Right lobe of liver (tissue), 4 donors: ENCODE data around the gene C6.

Experiments used
- CTCF ChIP-seq, 4 donors: fragments of 200-600 bp in 3 of 4; fragments of 450-650 bp in 1 of 4; IDR thresholded peaks; one replicate each; pipeline versions ENCODE4 v1.5.1 to v1.8.0; 2016 to 2022; ENCODE audit warnings: antibody characterized with exemption in 4 of 4, mild to moderate bottlenecking in 2 of 4
- POLR2A ChIP-seq: fragments of 450-650 bp; IDR thresholded peaks from one replicate; pipeline ENCODE4 v1.6.1; 2017; ENCODE audit warnings: antibody characterized with exemption, mild to moderate bottlenecking
- donor health status: DM: no; HTN: no; CAD: no.
- donor health status: DM: no; HTN: no; CAD: no.
- donor health status: DM: no; HTN: yes; CAD: no.

- no peak for TF ChIP-seq CTCF (IDR thresholded peaks at IDR 0.05)
- TF ChIP-seq POLR2A: no peak
Observed at GRCh38 chr5:41102341-41102740, 111.0 kb downstream of the C6 start.
